SK-N-SH (cell line): ENCODE data around the gene SUPT4H1. TPM values are rescaled to one million over a fixed set of nuclear protein-coding genes. Genes with fewer than 3 reads are reported as not detected.

Experiments used
- CTCF ChIA-PET: fragments of 300-600, 350-600 bp; formaldehyde crosslinking; extraction: SDS; loops from one replicate; lab custom pipeline; 2021; lab: Yijun Ruan, JAX
- POLR2A ChIA-PET: fragments of 350-600 bp; sonication (Branson Sonifier 250); formaldehyde crosslinking; extraction: SDS; loops from one replicate; lab custom pipeline; 2020; ENCODE audit warnings: antibody characterized with exemption, inconsistent platforms; lab: Yijun Ruan, JAX
- DNase-seq: peaks from one replicate; pipeline ENCODE4 v3.0.0; 2012
- H2AFZ ChIP-seq: fragments of 200-600 bp; sonication (generic); 2 replicates; pipeline ENCODE4 v1.8.1; 2016; ENCODE audit warnings: antibody characterized with exemption, mild to moderate bottlenecking, low read depth
- H3F3A ChIP-seq: fragments of 200-600 bp; sonication (generic); replicated peaks from 2 replicates; pipeline ENCODE3; 2016; ENCODE audit warnings: antibody characterized with exemption, mild to moderate bottlenecking; ENCODE audit not compliant: insufficient read depth
- H3K27ac ChIP-seq, 2 experiments: fragments of 200-500 bp in 1 of 2; fragments of 200-600 bp in 1 of 2; sonication (Bioruptor generic) in 1 of 2; sonication (generic), shearing (Covaris generic) in 1 of 2; 2 replicates each; pipeline versions ENCODE4 v1.5.1 to v1.6.1; 2014 to 2016; ENCODE audit warnings: low read depth in 2 of 2, inconsistent platforms in 1 of 2, low read length in 1 of 2, mild to moderate bottlenecking in 1 of 2, mixed read lengths in 1 of 2
- H3K27me3 ChIP-seq: fragments of 200-600 bp; sonication (generic), shearing (Covaris generic); 2 replicates; pipeline ENCODE4 v1.6.1; 2016; ENCODE audit warnings: mixed run types; ENCODE audit not compliant: insufficient read depth
- H3K36me3 ChIP-seq, 2 experiments: fragments of 200-500 bp in 1 of 2; fragments of 200-600 bp in 1 of 2; sonication (Bioruptor generic) in 1 of 2; sonication (generic) in 1 of 2; replicated peaks in 1 of 2; 2 replicates each; pipeline versions ENCODE3 to v1.5.1; 2014 to 2016; ENCODE audit warnings: low read length in 1 of 2, mild to moderate bottlenecking in 1 of 2; ENCODE audit not compliant: insufficient read depth in 2 of 2, control insufficient read depth in 1 of 2
- H3K4me1 ChIP-seq, 2 experiments: fragments of 200-500 bp in 1 of 2; fragments of 200-600 bp in 1 of 2; sonication (Bioruptor generic) in 1 of 2; sonication (generic), shearing (Covaris generic) in 1 of 2; 2 replicates each; pipeline versions ENCODE4 v1.5.1 to v1.6.1; 2014 to 2016; ENCODE audit warnings: low read depth in 1 of 2, low read length in 1 of 2, mixed run types in 1 of 2; ENCODE audit not compliant: insufficient read depth in 2 of 2, control insufficient read depth in 1 of 2
- H3K4me2 ChIP-seq: fragments of 200-600 bp; sonication (generic), shearing (Covaris generic); 2 replicates; pipeline ENCODE4 v1.6.1; 2017; ENCODE audit warnings: mixed run types
- H3K4me3 ChIP-seq, 2 experiments: fragments of 200-500 bp in 1 of 2; fragments of 200-600 bp in 1 of 2; sonication (Bioruptor generic) in 1 of 2; sonication (generic), shearing (Covaris generic) in 1 of 2; 2 replicates each; pipeline versions ENCODE4 v1.5.1 to v1.8.1; 2014 to 2016; ENCODE audit warnings: low read depth in 2 of 2, inconsistent platforms in 1 of 2, low read length in 1 of 2, mild to moderate bottlenecking in 1 of 2, mixed read lengths in 1 of 2, moderate library complexity in 1 of 2
- H3K79me2 ChIP-seq: fragments of 200-600 bp; sonication (generic); 2 replicates; pipeline ENCODE4 v1.8.1; 2017; ENCODE audit warnings: mild to moderate bottlenecking; ENCODE audit not compliant: insufficient read depth
- H3K9ac ChIP-seq: fragments of 200-600 bp; sonication (generic); 2 replicates; pipeline ENCODE4 v1.6.1; 2017; ENCODE audit warnings: mixed run types
- H3K9me2 ChIP-seq: fragments of 200-600 bp; sonication (generic); 2 replicates; pipeline ENCODE4 v1.6.1; 2017; ENCODE audit warnings: mixed run types
- H3K9me3 ChIP-seq: fragments of 200-600 bp; sonication (generic); 2 replicates; pipeline ENCODE4 v1.6.1; 2017; ENCODE audit warnings: mixed run types, mild to moderate bottlenecking, moderate library complexity
- H4K20me1 ChIP-seq: fragments of 200-600 bp; sonication (generic); 2 replicates; pipeline ENCODE4 v1.6.1; 2017; ENCODE audit warnings: mild to moderate bottlenecking, mixed run types; ENCODE audit not compliant: insufficient read depth
- ELF1 ChIP-seq: IDR thresholded peaks from 2 replicates; pipeline ENCODE4 v1.4.0; 2012
- EP300 ChIP-seq, 2 experiments: IDR thresholded peaks; 2 replicates each; pipeline versions ENCODE4 v1.4.0 to v1.6.1; 2012; ENCODE audit warnings: borderline replicate concordance in 1 of 2, low read depth in 1 of 2, low read length in 1 of 2
- FOSL2 ChIP-seq: IDR thresholded peaks from 2 replicates; pipeline ENCODE4 v1.4.0; 2012; ENCODE audit warnings: low read depth, mild to moderate bottlenecking, moderate library complexity, borderline replicate concordance
- GABPA ChIP-seq: IDR thresholded peaks from 2 replicates; pipeline ENCODE4 v1.4.0; 2012; ENCODE audit warnings: low read depth, mild to moderate bottlenecking
- JUND ChIP-seq: IDR thresholded peaks from 2 replicates; pipeline ENCODE4 v1.4.0; 2012
- POLR2AphosphoS5 ChIP-seq: IDR thresholded peaks from 2 replicates; pipeline ENCODE4 v1.6.1; 2012; ENCODE audit warnings: low read depth, low read length
- REST ChIP-seq: IDR thresholded peaks from 2 replicates; pipeline ENCODE4 v1.6.1; 2012; ENCODE audit warnings: mild to moderate bottlenecking, low read depth, low read length, moderate library complexity
- RXRA ChIP-seq: IDR thresholded peaks from 2 replicates; pipeline ENCODE4 v1.4.0; 2012; ENCODE audit warnings: low read depth, mild to moderate bottlenecking, borderline replicate concordance
- SIN3A ChIP-seq: IDR thresholded peaks from 2 replicates; pipeline ENCODE4 v1.6.1; 2012; ENCODE audit warnings: low read depth, mild to moderate bottlenecking, low read length, moderate library complexity, borderline replicate concordance
- TCF12 ChIP-seq: IDR thresholded peaks from 2 replicates; pipeline ENCODE4 v1.4.0; 2012
- YY1 ChIP-seq: IDR thresholded peaks from 2 replicates; pipeline ENCODE4 v1.4.0; 2012; ENCODE audit warnings: low read depth, mild to moderate bottlenecking
- WGBS: methylation state at CpG from one replicate; pipeline ENCODE4 v1.1.6; 2017; ENCODE audit warnings: low lambda C conversion rate; 5-methylcytosine and 5-hydroxymethylcytosine counted together
- polyA plus RNA-seq, 3 experiments: library from polyadenylated mRNA; depleted of rRNA; stranded (reverse); fragments of >200 nt; gene quantifications; 2 replicates each; pipeline ENCODE4 v1.2.3, GENCODE V29; 2012
- TF ChIP-seq, protein P1 (sequence below): IDR thresholded peaks from 2 replicates; pipeline ENCODE4 v1.4.0; 2012; ENCODE audit warnings: low read depth
- TF ChIP-seq, protein P2 (sequence below): IDR thresholded peaks from 2 replicates; pipeline ENCODE4; 2012
- TF ChIP-seq, protein P3 (sequence below): fragments of 150-350 bp; IDR thresholded peaks from 2 replicates; pipeline ENCODE4 v1.6.1; 2017; ENCODE audit warnings: antibody characterized with exemption, low read length, low read depth, borderline replicate concordance

The SUPT4H1 gene
- polyA plus RNA-seq, 1 of the 3 experiments (the other 2 are of a cell fraction): 165 TPM

GRCh38 chr17:58353389-58353825 lies 1.4 kb upstream of the SUPT4H1 start (continued):
- TF ChIP-seq TCF12 (no peak), EP300 (IDR thresholded peaks at IDR 0.05; ENCODE audit: borderline replicate concordance in 1 of 2, low read depth in 1 of 2, low read length in 1 of 2) (no peak), ELF1 (no peak)

- Histone ChIP-seq H2AFZ (peak overlapping the region; percentile 96), H3K9me2 (no peaks in the 10 kb centered on the region), H3K4me3 (peak overlapping the region; percentile 74 to 99), H3K4me1 (peaks cover 0 to 10% of the 10 kb centered on the region in 2 experiments; a peak in 2 of 4 replicates), H3K4me2 (peak overlapping the region; percentile 98), H3K79me2 (peaks cover 16% of the 10 kb centered on the region), H3F3A (peaks cover 5% of the 10 kb centered on the region), H3K9ac (peak overlapping the region; percentile 86), H3K27ac (peak overlapping the region; percentile 69 to 80), H3K27me3 (no peaks in the 10 kb centered on the region), H3K36me3 (peaks cover 21 to 32% of the 10 kb centered on the region in 2 experiments), H4K20me1 (no peaks in the 10 kb centered on the region), H3K9me3 (no peaks in the 10 kb centered on the region)
- peak; percentile 61 for DNase-seq
- WGBS: 13% methylated on average over 26 of the region's 26 CpGs
- ChIA-PET POLR2A (interaction anchor here (0.6 to 4.4 kb wide), 23 partner anchors 8 to 503 kb away, joined by 3 to 57 read pairs (median 5); partner anchors contain the start of genes MRPS23, MTMR4, RNF43 and TSPOAP1), CTCF (interaction anchor here (0.5 to 5.3 kb wide), 15 partner anchors 8 to 103 kb away, joined by 3 to 27 read pairs (median 4); partner anchors contain the start of gene RNF43)
- no peak for TF ChIP-seq YY1
- no peak; the same call in 1 of the 2 replicates for TF ChIP-seq SIN3A
- no peak for TF ChIP-seq JUND
- TF ChIP-seq, protein P1, sequence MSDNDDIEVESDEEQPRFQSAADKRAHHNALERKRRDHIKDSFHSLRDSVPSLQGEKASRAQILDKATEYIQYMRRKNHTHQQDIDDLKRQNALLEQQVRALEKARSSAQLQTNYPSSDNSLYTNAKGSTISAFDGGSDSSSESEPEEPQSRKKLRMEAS: no peak
- TF ChIP-seq GABPA: no peak
- no peak for TF ChIP-seq FOSL2
- TF ChIP-seq RXRA: no peak
- TF ChIP-seq, protein P2, sequence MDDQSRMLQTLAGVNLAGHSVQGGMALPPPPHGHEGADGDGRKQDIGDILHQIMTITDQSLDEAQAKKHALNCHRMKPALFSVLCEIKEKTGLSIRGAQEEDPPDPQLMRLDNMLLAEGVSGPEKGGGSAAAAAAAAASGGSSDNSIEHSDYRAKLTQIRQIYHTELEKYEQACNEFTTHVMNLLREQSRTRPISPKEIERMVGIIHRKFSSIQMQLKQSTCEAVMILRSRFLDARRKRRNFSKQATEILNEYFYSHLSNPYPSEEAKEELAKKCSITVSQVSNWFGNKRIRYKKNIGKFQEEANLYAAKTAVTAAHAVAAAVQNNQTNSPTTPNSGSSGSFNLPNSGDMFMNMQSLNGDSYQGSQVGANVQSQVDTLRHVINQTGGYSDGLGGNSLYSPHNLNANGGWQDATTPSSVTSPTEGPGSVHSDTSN: no peak
- no peak for TF ChIP-seq REST
- no peak for TF ChIP-seq POLR2AphosphoS5
- TF ChIP-seq, protein P3, sequence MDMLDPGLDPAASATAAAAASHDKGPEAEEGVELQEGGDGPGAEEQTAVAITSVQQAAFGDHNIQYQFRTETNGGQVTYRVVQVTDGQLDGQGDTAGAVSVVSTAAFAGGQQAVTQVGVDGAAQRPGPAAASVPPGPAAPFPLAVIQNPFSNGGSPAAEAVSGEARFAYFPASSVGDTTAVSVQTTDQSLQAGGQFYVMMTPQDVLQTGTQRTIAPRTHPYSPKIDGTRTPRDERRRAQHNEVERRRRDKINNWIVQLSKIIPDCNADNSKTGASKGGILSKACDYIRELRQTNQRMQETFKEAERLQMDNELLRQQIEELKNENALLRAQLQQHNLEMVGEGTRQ: no peak
Observed at GRCh38 chr17:58352596-58353388, 791 bp upstream of the SUPT4H1 start.
